KMS-11 (cell line): Measurements from ENCODE around the gene RBMS3.

Source experiments
- H2AFZ ChIP-seq: fragments of 200-600 bp; sonication (generic); 2 replicates; pipeline ENCODE4 v1.6.1; 2016; ENCODE audit warnings: antibody characterized with exemption, mixed run types, low read depth
- H3K27ac ChIP-seq: fragments of 200-600 bp; sonication (generic); 2 replicates; pipeline ENCODE4 v1.6.1; 2016; ENCODE audit warnings: mild to moderate bottlenecking, mixed run types
- H3K27me3 ChIP-seq: fragments of 200-600 bp; sonication (generic); 2 replicates; pipeline ENCODE4 v1.6.1; 2017; ENCODE audit warnings: mild to moderate bottlenecking, low read depth, mixed run types, moderate library complexity; ENCODE audit not compliant: insufficient read depth
- H3K36me3 ChIP-seq: fragments of 200-600 bp; sonication (generic); 2 replicates; pipeline ENCODE4 v1.6.1; 2017; ENCODE audit warnings: mild to moderate bottlenecking, mixed run types; ENCODE audit not compliant: insufficient read depth
- H3K4me1 ChIP-seq: fragments of 200-600 bp; sonication (generic); 2 replicates; pipeline ENCODE4 v1.6.1; 2016; ENCODE audit warnings: mild to moderate bottlenecking, low read depth, mixed run types; ENCODE audit not compliant: poor library complexity, severe bottlenecking
- H3K4me2 ChIP-seq: fragments of 200-600 bp; sonication (generic); 2 replicates; pipeline ENCODE4 v1.7.0; 2016; ENCODE audit warnings: mild to moderate bottlenecking, mixed run types
- H3K4me3 ChIP-seq: fragments of 200-600 bp; sonication (generic); IDR thresholded peaks from 2 replicates; pipeline ENCODE4 v1.6.1; 2017; ENCODE audit warnings: low read depth, low read length, mixed read lengths; ENCODE audit not compliant: insufficient read depth
- H3K79me2 ChIP-seq: fragments of 200-600 bp; sonication (generic); 2 replicates; pipeline ENCODE4 v1.6.1; 2016; ENCODE audit warnings: low read depth, mixed run types; ENCODE audit not compliant: insufficient read depth
- H3K9ac ChIP-seq: fragments of 200-600 bp; sonication (generic); 2 replicates; pipeline ENCODE4 v1.6.1; 2016; ENCODE audit warnings: mild to moderate bottlenecking, mixed run types
- H4K20me1 ChIP-seq: fragments of 200-600 bp; sonication (generic); 2 replicates; pipeline ENCODE4 v1.6.1; 2016; ENCODE audit warnings: mild to moderate bottlenecking, mixed run types; ENCODE audit not compliant: insufficient read depth
- CTCF ChIP-seq: fragments of 200-600 bp; sonication (generic); conservative IDR thresholded peaks from 2 replicates; pipeline ENCODE4 v1.6.1; 2017; ENCODE audit warnings: low read depth, mild to moderate bottlenecking, antibody characterized with exemption, low read length, moderate library complexity, mixed read lengths

The RBMS3 gene

DNA sequence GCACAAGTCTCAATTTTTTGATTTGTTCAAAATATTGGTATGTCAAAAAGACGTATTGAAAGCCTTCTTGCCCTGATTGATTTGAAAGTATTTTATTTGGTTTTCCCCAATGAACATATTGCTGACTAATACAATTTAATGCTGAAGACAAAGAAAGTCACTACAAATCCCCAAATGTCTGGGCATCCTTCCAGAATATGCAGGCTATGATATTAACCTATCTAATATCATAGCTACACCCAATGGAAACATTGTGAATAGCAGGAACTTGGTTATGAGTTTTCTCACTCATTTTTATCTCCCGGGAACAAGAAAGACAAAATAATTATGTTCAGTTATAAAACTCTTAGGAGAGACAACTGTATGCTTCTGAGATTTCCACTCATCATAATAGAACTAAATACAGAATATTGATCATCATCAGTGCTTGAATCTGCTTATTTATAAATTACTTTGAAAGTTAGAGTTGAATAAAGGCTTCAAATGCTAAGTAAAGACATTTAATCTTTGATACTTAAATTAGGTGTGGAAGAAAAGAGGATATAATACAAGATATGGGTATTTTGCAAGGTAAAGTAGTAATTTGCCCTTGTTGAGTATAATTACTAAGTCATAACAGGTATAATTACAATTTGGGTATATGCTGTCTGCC is 483.9 kb downstream of the RBMS3 start:
- H3K79me2 ChIP-seq: no peaks in the 10 kb centered on the region
- H2AFZ ChIP-seq: no peak overlapping the region
- H3K27ac ChIP-seq: no peak overlapping the region
- H4K20me1 ChIP-seq: no peaks in the 10 kb centered on the region
- H3K9ac ChIP-seq: no peak overlapping the region
- no peak overlapping the region for H3K4me2 ChIP-seq
- no peaks in the 10 kb centered on the region for H3K27me3 ChIP-seq
- H3K4me3 ChIP-seq: no peak overlapping the region
- H3K4me1 ChIP-seq: no peaks in the 10 kb centered on the region
- no peaks in the 10 kb centered on the region for H3K36me3 ChIP-seq
- no peak for TF ChIP-seq CTCF

GRCh38 chr3:29771602-29772001 is 490.7 kb downstream of the RBMS3 start:
- Histone ChIP-seq H2AFZ (no peak overlapping the region), H3K36me3 (no peaks in the 10 kb centered on the region), H4K20me1 (no peaks in the 10 kb centered on the region), H3K9ac (no peak overlapping the region), H3K4me1 (no peaks in the 10 kb centered on the region), H3K27ac (no peak overlapping the region), H3K79me2 (no peaks in the 10 kb centered on the region), H3K4me2 (no peak overlapping the region), H3K27me3 (no peaks in the 10 kb centered on the region), H3K4me3 (no peak overlapping the region)
- no peak for TF ChIP-seq CTCF

DNA sequence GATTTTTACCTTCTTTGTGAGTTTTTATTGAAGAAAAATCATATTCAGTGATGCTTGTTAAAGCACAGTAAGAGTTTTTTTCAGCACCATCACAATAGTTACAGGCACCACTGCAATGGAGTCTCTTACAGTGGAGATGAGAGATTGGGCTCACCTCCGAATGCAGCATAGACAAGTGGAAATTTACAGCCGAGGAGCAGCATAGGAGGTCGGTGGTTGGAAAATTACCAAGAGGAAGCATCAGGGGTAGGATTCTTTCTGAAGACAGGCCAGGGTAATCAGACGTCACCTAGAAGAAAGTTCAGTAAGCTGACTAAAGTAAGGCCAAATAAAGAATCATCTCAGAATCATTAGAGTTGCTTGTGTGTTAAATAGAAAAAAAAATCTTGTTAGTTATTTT is 491.6 kb downstream of the RBMS3 start:
- no peak overlapping the region for H3K4me3 ChIP-seq
- H3K4me1 ChIP-seq: no peaks in the 10 kb centered on the region
- H3K27ac ChIP-seq: no peak overlapping the region
- no peak overlapping the region for H3K4me2 ChIP-seq
- no peaks in the 10 kb centered on the region for H3K79me2 ChIP-seq
- no peaks in the 10 kb centered on the region for H4K20me1 ChIP-seq
- H2AFZ ChIP-seq: no peak overlapping the region
- no peak for TF ChIP-seq CTCF
- H3K36me3 ChIP-seq: no peaks in the 10 kb centered on the region
- H3K27me3 ChIP-seq: no peaks in the 10 kb centered on the region
- H3K9ac ChIP-seq: no peak overlapping the region

DNA sequence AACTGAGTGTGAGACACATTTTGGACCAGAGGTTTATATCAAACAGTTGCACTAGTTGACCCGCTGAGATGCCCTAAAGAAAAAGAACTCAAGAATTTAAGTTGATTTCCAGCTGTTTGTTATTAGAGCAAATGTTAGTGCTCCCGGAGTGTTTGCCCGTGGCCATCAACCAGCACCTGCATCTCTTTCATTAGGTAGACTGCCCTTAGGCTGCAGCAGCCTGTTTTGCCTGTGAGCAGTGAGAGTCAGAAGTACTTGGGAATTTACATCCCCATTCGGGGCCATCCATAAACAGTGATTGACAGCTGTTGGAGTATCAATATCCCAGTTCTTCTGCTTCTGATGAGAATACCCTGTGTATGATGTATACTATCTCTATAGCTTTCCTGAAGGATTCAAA is 492.6 kb downstream of the RBMS3 start:
- Histone ChIP-seq H3K4me1 (no peaks in the 10 kb centered on the region), H3K36me3 (no peaks in the 10 kb centered on the region), H2AFZ (no peak overlapping the region), H3K4me2 (no peak overlapping the region), H4K20me1 (no peaks in the 10 kb centered on the region), H3K79me2 (no peaks in the 10 kb centered on the region), H3K4me3 (no peak overlapping the region), H3K27ac (no peak overlapping the region), H3K27me3 (no peaks in the 10 kb centered on the region), H3K9ac (no peak overlapping the region)
- TF ChIP-seq CTCF: no peak
